Anterior cingulate cortex (tissue), 58 donors: ENCODE results near the gene SEC16A.

ENCODE experiments used
- DNase-seq, 58 donors: peaks; one replicate each; lab custom pipeline; 2025; lab: John Stamatoyannopoulos, UW

SEC16A gene

GRCh38 chr9:136482793-136483588 is at the start of gene SEC16A:
TSS of gene SEC16A (minus strand) at chr9:136483040. CDS start at chr9:136477615, 5,425 bp downstream.
- DNase-seq: peak; percentile 92 to 100 (median 100)

DNA sequence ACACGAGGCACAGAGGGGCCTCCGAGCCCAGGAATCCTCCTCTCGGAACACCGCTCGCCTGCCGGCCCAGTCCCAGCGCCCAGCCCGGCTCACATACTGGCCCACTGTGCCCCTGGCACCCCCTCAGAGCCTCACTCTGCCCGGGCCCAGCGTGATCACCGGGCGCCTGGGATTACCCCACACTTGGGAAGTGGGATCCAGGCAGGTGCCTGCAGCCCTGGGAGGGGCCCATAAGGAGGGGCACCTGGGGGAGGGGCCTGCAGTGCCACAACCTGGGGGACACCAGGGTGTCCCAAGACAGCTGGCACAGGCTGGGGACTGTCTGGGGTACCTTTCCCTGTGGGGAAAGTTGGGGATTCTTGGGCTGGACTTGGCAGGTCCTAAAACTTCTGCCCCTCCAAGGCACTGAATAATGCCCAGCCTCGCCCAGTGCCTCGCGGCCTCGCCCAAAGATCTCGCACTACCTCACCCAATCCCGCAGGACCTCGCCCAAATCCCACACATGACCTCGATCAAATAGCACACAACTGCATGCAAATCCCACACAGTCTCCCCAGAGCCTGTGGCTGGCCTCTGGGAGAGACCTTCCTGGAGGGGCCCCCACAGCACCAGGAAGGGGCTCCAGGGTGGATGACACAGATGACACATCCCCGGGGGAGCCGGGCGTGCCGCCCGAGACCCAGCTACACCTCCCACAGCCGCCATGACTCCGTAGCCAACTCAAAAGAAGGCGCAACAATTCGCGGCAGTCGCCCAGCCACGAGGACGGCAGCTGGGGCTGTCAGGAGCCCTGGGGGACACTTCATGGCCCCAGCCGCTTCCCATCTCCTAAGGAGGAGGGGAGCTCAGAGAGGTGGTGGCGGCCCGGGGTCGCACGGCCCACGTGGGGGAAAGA is 49.3 kb upstream of the SEC16A start:
- no peak for DNase-seq

DNA sequence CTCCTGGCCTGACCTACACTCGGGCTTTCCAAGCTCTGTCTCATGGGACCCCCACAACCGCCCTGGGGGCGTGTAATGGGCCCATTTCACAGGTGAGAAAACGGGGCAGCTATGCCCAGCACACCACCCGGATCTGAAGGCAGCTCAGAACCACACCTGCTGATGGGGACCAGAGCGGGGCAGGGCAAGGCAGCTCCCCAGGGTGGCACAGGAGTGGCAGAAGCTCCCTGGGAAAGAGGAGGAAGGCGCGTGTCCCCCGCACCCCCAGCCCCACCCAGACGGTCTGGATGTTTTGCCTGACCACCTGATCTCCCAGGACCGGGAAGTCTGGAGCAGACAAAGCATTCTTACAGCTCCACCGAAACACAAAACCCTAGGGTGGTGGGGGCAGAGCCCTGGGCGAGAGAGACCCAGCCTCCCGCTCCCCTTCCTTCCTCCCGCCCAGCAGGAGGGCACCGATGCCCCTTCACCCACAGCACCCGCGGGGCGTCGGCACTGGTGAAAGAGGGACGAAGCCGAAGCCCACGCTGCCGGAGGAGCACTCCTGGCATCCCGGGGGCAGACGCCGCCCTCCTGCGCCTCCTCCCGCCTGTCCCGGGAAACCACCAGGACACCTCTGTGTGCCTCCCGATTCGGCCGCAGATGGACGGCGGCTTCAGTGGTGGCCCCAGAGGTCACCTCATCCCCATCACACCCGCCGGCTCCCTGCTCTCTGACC is 48.5 kb upstream of the SEC16A start:
- DNase-seq: no peak

GRCh38 chr9:136530461-136531089 is 47.7 kb upstream of the SEC16A start:
- DNase-seq: peak in 6 of 58 donors; percentile 9 to 40 (median 20)

DNA sequence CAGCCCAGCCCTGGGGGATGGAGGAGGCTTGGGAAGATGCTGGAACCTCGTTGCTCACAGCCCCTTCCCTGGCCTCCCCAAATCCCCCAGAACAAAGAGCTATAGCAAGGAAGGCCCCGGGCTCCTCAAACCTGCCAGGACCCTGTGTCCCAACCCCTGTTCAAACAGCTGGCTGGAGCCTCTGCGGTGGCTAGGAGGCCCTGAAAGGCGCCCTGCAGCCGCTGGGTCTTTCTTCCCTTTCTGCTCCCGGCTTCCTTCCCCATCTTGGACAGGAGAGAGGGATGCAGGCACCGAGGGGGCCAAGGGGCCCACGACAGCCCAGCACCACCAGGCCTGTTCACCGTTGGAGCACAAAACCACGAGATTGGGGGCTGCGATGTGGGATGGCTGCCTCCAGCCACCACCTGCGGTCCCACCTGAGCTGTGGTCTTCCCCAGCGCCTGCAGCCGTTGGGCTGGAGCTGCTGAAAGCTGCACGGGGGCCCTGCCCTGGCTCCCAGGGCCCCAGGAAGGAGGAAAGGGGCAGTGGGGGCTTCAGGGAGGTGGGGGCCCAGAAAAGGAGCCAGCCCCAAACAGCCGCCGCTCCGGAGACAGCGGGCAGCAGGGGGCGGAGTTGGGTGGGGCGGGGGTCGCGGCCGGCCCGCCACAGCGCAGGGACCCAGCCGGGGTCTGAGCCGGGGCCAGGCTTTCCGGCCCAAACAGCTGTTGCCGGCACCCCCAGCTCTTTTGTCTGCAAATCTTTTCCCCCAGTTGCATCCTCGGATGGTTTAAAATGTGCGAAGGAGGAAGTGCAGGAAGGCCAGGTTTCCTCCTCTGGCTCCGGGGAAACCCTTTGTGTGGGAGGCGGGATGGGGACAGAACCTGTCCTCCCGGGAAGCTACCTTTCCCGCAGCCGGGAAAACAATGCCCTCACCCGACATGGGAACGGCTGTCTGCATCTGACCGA is 46.9 kb upstream of the SEC16A start:
- no peak for DNase-seq

DNA sequence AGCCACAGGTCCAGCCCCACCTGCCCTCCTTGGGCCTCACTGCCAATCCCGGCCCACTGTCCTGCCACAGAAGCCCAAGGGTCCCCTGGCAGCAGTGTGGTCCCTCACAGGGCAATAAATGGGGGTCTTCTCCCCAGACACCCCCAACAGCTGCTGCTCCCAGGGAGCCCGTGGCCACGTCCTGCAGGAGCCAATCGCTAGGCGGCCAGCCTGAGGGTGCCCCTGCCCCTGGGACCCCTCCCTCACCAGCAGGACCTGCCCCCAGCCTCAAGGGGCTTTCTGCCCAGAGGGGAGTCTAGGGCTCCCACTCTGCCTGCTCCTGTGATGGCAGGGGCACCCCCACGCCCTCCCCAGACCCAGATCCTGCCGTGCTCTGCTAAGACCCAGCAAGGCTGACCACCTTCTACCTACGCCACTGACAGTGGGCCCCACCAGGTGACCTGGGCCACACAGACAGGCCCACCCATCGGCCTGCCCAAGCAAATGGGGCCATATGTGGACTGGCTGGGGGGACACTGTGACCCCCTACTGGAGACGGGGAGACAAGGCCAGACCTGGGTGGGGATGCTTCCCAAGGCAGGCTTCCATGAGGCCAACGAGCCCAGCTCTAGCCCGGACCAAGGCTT is 46.0 kb upstream of the SEC16A start:
- DNase-seq: no peak

DNA sequence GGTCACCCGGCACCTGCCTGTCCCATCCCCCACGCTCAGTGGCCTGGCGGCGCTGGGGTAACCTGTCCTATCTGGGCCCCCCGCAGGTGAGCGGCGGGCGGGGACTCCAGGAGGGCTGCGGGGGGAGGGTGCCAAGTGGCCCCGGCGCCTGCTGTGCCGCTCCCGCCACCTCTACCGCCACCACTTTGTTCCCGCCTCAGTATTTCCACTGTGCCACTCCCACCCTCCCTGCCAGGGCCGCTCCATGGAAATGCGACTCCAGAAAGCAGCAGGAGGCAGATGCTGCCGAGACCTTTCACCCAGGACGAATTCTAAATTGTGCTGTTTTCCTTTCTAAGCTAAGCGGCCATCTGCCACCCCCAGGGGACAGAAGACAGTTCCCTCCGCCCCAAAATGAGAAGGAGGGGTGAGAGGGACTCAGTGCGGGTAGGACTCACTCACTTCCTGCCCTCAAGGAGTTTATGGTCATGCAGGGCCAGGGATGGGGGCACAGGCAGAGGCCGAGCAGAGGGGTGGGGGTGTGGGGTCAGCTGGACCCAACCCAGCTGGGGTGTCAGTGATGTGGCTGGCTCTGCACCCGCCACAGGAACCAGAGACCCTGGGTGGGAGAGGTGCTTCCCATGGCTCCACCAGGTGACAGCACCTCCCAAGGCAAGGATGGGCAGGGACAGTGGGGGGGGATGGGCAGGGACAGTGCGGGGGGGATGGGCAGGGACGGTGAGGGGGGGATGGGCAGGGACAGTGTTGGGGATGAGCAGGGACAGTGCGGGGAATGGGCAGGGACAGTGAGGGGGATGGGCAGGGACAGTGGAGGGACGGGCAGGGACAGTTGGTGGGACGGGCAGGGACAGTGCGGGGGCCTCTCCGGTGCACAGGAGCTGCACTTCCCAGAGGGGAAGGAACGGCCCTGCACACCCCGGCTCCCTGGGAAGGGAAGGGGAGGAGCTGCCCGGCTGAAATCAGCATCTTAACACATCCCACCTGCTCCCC is 45.2 kb upstream of the SEC16A start:
- peak in 4 of 58 donors; percentile 21 to 36 (median 24) for DNase-seq

DNA sequence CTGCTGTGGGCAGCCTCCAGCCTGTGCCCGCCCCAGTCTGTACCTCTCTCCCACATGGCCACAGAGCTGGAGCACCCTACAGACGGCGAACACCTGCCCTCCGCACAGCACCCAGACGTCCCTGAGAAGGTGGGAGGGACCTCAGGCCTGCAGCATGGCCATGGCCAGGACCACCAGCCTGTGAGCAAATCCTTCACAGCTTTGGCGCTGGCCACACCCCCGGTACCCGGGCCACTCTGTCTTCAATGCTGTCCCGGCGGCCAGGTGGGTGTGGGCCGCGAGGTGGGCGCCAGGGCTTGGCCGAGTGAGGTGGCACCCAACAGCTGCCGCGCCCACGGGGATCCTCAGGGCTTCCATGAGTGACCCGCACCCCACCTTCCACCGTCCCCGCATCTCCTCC is 44.3 kb upstream of the SEC16A start:
- peak in 1 of 58 donors; percentile 59 for DNase-seq

GRCh38 chr9:136526625-136527066 is 43.8 kb upstream of the SEC16A start:
- peak in 51 of 58 donors; percentile 21 to 90 (median 71) for DNase-seq

- DNase-seq: peak in 57 of 58 donors; percentile 18 to 96 (median 88)
These were observed 43.1 kb upstream of the SEC16A start for GRCh38 chr9:136525841-136526499.

GRCh38 chr9:136525207-136525606 is 42.4 kb upstream of the SEC16A start:
- DNase-seq: no peak

- DNase-seq: no peak
These were observed 39.7 kb upstream of the SEC16A start for GRCh38 chr9:136522314-136523237.

- DNase-seq: peak in 1 of 58 donors; percentile 14
These were observed 38.7 kb upstream of the SEC16A start for GRCh38 chr9:136521537-136521936.

DNA sequence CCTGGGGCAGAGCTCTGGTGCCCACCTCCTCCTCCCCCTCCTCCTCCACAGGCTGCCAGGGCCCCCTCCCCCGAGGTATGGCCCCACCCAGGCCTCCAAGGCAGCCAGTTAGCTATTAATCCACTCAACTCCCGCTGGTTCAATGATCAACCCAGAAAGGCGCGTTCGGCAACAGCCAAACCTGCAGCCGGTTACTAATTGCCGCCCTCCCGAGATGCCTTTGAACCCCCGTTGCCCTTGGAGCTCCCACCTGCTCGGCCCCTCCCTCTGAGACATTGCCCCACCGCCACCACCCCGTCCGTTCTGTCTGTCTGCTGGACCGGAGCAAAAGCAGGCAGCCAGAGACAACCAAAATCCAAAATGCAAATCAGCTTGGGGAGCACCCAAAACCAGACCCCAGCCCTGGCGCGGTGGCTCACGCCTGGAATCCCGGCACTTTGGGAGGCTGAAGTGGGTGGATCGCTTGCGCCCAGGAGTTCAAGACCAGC is 37.3 kb upstream of the SEC16A start:
- DNase-seq: no peak
